Measurements from ENCODE around the gene NAA80.

Gene NAA80

DNA sequence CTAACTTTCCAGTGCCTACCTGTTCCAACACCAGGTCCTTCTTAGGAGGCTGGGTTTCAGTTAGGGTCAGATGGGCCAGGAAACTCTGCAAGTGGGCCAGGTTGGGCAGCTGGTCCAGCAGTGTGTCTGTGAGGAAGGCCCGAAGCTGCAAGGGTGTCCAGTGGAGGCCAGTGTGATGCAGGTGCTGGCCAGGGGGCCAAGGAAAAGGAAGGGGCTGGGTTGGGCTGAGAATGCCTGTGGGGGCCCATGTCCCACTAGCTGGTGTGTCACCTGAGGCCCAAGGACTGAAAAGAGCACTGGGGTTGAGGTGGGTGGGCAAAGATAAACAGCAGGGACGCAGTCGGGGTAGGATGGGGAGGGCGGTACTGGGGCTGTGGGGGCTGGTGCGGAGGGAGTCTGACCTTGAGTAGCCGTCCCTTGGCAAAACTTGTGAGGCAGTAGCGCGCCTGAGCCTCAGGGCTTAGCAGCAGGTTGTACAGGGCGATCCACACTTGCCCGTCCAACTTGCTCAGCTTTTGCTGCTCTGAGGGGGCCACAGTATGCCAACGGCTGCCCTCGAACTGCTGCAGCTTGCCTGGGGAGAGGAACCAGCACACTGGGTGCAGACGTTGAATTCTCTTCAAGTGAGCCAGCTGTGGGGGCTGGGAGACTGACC, 42.9 kb upstream of the NAA80 start:
- TF ChIP-seq, protein P1, sequence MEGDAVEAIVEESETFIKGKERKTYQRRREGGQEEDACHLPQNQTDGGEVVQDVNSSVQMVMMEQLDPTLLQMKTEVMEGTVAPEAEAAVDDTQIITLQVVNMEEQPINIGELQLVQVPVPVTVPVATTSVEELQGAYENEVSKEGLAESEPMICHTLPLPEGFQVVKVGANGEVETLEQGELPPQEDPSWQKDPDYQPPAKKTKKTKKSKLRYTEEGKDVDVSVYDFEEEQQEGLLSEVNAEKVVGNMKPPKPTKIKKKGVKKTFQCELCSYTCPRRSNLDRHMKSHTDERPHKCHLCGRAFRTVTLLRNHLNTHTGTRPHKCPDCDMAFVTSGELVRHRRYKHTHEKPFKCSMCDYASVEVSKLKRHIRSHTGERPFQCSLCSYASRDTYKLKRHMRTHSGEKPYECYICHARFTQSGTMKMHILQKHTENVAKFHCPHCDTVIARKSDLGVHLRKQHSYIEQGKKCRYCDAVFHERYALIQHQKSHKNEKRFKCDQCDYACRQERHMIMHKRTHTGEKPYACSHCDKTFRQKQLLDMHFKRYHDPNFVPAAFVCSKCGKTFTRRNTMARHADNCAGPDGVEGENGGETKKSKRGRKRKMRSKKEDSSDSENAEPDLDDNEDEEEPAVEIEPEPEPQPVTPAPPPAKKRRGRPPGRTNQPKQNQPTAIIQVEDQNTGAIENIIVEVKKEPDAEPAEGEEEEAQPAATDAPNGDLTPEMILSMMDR (IDR thresholded peaks at IDR 0.05; ENCODE audit: borderline replicate concordance, insufficient read depth, low read depth, low read length): no peak
- H3K4me3 ChIP-seq (ENCODE audit: low read depth, low read length): no peak overlapping the region

DNA sequence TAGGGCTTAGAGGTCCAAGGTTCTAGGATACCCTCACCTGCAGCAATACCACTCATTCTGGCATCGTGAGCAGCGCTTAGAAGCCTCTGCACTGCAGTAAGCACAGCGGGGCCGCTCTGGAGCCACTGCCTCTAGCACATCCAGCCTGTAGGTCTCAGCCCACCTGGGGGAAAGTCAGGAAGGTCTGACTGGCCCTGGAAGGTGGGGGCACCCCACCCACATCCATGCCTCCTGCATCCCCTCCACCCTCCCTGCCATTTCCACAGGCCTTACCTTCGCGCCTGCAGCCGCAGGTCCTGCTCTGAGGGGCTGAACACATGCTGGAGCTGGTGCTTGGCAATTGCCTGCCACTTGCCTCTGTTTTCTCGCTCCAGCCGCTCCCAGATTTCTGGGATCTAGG, 42.3 kb upstream of the NAA80 start:
- TF ChIP-seq, protein P1 (IDR thresholded peaks at IDR 0.05; ENCODE audit: borderline replicate concordance, insufficient read depth, low read depth, low read length): no peak
- peak overlapping the region; percentile 95 for H3K4me3 ChIP-seq (ENCODE audit: low read depth, low read length)

DNA sequence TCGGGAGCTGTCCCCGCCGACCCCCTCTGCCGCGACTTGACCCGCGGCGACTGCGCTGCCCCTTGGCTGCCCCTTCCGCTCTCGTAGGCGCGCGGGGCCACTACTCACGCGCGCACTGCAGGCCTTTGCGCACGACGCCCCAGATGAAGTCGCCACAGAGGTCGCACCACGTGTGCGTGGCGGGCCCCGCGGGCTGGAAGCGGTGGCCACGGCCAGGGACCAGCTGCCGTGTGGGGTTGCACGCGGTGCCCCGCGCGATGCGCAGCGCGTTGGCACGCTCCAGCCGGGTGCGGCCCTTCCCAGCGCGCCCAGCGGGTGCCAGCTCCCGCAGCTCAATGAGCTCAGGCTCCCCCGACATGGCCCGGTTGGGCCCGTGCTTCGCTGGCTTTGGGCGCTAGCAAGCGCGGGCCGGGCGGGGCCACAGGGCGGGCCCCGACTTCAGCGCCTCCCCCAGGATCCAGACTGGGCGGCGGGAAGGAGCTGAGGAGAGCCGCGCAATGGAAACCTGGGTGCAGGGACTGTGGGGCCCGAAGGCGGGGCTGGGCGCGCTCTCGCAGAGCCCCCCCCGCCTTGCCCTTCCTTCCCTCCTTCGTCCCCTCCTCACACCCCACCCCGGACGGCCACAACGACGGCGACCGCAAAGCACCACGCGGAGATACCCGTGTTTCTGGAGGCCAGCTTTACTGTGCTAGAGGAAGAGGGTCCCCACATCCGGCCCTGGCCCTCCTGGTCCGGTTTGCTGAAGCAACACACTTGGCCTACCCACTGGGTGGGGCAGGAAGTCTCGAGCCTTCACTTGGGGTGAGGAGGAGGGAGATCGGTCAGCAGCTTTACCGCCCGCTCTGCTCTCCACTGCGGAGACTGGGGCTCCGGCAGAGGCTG, 41.5 kb upstream of the NAA80 start, which contains the start of gene RASSF1:
TSS of gene RASSF1 (minus strand) at position 389 of the 882 bp plus-strand sequence. CDS start at position 358, 31 bp downstream.
- peak within 1 kb of the TSS; percentile 95 for H3K4me3 ChIP-seq (ENCODE audit: low read depth, low read length)
- TF ChIP-seq, protein P1 (IDR thresholded peaks at IDR 0.05; ENCODE audit: borderline replicate concordance, insufficient read depth, low read depth, low read length): no peak

DNA sequence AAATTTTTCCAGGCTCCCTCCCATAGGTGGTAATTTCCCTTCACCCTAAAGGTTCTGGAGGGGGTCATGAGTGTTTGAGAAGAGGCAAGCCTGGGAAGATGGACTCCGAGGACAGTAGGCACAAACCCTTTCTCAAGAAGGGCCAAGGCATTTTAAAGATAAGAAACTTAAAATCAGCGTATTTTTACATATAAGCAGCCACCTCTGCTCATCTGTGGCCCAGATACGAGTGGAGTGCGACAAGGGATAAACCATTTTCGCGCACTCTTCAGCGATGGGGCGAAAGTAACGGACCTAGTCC, 40.9 kb upstream of the NAA80 start:
- H3K4me3 ChIP-seq (ENCODE audit: low read depth, low read length): peak overlapping the region; percentile 95
- TF ChIP-seq, protein P1 (IDR thresholded peaks at IDR 0.05; ENCODE audit: borderline replicate concordance, insufficient read depth, low read depth, low read length): no peak

- TF ChIP-seq, protein P1 (IDR thresholded peaks at IDR 0.05; ENCODE audit: borderline replicate concordance, insufficient read depth, low read depth, low read length): no peak
- H3K4me3 ChIP-seq (ENCODE audit: low read depth, low read length): peak overlapping the region; percentile 95
These were observed 40.4 kb upstream of the NAA80 start for GRCh38 chr3:50339485-50340146.

- TF ChIP-seq, protein P1 (IDR thresholded peaks at IDR 0.05; ENCODE audit: borderline replicate concordance, insufficient read depth, low read depth, low read length): no peak
- peak overlapping the region; percentile 95 for H3K4me3 ChIP-seq (ENCODE audit: low read depth, low read length)
These were observed 39.8 kb upstream of the NAA80 start for GRCh38 chr3:50338965-50339364.

Measured in GM12875 (cell line).